Spleen (tissue), 7 donors: ENCODE data around the gene HOOK1.

Experiments used
- POLR2AphosphoS5 ChIP-seq, 3 donors: sonication (generic); formaldehyde crosslinking; IDR thresholded peaks; one replicate each; pipeline ENCODE4 v1.5.1; 2017; ENCODE audit warnings: antibody characterized with exemption in 3 of 3
- TF ChIP-seq, protein P1 (sequence below), 11 experiments: fragments of 200-600 bp in 7 of 11; fragments of 450-650 bp in 4 of 11; sonication (generic) in 4 of 11; IDR thresholded peaks in 8 of 11; conservative IDR thresholded peaks in 3 of 11; 1 replicate in 7 of 11; 2 replicates in 4 of 11; pipeline versions ENCODE4 v1.4.0 to v1.8.0; 2016 to 2021; ENCODE audit warnings: antibody characterized with exemption in 11 of 11, inconsistent platforms in 4 of 11, mild to moderate bottlenecking in 1 of 11
- donor health status: DM: no; HTN: no; CAD: no; lungs with moderate emphysema.
- donor health status: DM: no; HTN: no; CAD: no.
- donor health status: DM: no; HTN: no; CAD: no.

DNA sequence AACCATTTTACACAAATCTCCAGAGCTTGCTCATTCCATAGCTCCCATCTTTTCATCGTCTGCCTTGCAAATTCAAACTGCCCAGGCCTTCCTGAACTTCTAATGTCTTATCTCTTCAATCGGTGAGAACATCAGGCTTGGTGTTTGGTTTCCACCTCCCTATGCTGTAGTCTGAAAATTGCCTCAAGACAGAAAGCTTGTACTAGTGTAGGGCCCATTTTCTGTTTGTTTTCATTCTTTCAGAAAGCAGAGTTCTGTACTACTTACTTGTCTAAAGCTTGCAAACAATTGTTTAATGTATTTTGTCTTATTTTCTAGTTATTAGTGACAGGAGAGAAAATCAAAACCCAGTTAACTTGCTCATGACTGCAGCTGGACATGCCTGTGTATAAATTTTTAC lies 16.8 kb downstream of the HOOK1 start:
- TF ChIP-seq, protein P1, sequence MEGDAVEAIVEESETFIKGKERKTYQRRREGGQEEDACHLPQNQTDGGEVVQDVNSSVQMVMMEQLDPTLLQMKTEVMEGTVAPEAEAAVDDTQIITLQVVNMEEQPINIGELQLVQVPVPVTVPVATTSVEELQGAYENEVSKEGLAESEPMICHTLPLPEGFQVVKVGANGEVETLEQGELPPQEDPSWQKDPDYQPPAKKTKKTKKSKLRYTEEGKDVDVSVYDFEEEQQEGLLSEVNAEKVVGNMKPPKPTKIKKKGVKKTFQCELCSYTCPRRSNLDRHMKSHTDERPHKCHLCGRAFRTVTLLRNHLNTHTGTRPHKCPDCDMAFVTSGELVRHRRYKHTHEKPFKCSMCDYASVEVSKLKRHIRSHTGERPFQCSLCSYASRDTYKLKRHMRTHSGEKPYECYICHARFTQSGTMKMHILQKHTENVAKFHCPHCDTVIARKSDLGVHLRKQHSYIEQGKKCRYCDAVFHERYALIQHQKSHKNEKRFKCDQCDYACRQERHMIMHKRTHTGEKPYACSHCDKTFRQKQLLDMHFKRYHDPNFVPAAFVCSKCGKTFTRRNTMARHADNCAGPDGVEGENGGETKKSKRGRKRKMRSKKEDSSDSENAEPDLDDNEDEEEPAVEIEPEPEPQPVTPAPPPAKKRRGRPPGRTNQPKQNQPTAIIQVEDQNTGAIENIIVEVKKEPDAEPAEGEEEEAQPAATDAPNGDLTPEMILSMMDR (IDR thresholded peaks at IDR 0.05 in 8 of 11, conservative IDR thresholded peaks at IDR 0.05 in 3 of 11), result no peak
- TF ChIP-seq POLR2AphosphoS5 (IDR thresholded peaks at IDR 0.05), result no peak
